ENCODE data around the gene MORC2. TPM values are rescaled to one million over a fixed set of nuclear protein-coding genes. Genes with fewer than 3 reads are reported as not detected.
A peak's percentile ranks its signal among the peaks of the same experiment; 100 is the strongest.

Gene MORC2
- total RNA-seq, 2 experiments from 2014 or later = 20.3 to 20.9 TPM

- no peak for DNase-seq
- no peak overlapping the region for H3K27ac Mint-ChIP-seq
- H3K4me1 Mint-ChIP-seq (ENCODE audit: low read depth) = peaks cover 33% of the 10 kb centered on the region
- H3K27me3 Mint-ChIP-seq = no peaks in the 10 kb centered on the region
- H3K4me3 Mint-ChIP-seq = no peak overlapping the region
- POLR2A ChIA-PET = no interaction called here
- H3K36me3 Mint-ChIP-seq = peaks cover 32% of the 10 kb centered on the region
- H3K9me3 Mint-ChIP-seq = no peaks in the 10 kb centered on the region
- intact Hi-C loops (cut with micrococcal nuclease) = loop anchor here (1.0 to 10.0 kb wide), 4 partner anchors 136 to 327 kb away; partner anchors contain the start of gene PLA2G3
- CTCF ChIA-PET = interaction anchor here (1.1 to 3.1 kb wide), 2 partner anchors 136 to 137 kb away, joined by 4 to 23 read pairs; no protein-coding TSS in a partner anchor
Measured at GRCh38 chr22:30947816-30948454, 20.6 kb downstream of the MORC2 start.

DNA sequence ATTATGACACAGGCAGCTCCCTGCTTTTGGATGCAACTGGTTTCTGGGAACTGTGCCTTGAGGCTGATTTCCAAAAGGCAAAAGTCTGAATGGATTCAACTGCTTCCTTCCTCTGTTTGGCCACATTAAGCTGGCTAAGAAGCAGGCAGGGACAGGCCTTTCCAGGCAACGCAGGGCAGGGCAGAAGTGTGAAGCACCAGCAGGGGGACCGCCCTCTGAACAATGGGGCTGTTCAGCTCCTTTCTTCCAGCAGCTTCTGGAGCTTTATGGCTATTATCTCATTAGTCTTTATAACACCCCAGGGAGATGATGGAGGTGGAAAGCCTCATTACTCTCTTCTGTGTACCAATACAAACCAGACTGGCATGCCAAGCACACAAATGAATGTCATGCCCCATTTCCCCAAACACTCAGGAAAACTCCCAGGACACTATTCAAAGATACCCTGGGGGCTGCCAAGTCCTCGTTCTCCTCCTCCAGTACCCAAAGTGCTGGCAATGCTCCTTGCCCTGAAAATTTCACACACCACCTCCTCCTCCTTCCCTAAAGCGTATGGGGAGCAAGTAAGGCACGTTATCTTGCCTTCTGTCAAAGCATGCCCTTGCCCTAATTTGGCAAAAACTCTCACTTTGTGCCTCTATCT, 21.3 kb downstream of the MORC2 start:
- CTCF ChIA-PET = interaction anchor here (0.7 to 3.1 kb wide), 5 partner anchors 28 to 201 kb away, joined by 3 to 23 read pairs (median 4); no protein-coding TSS in a partner anchor
- Mint-ChIP-seq H3K27me3 (no peaks in the 10 kb centered on the region), H3K9me3 (no peaks in the 10 kb centered on the region), H3K4me3 (no peak overlapping the region), H3K4me1 (ENCODE audit: low read depth) (peaks cover 32% of the 10 kb centered on the region), H3K36me3 (peaks cover 32% of the 10 kb centered on the region), H3K27ac (no peak overlapping the region)
- no peak for DNase-seq
- POLR2A ChIA-PET = no interaction called here
- intact Hi-C loops (cut with micrococcal nuclease) = loop anchor here (1.0 to 10.0 kb wide), 4 partner anchors 137 to 328 kb away; partner anchors contain the start of gene PLA2G3

GRCh38 chr22:30946354-30946753, 22.2 kb downstream of the MORC2 start:
- peaks cover 35% of the 10 kb centered on the region for H3K4me1 Mint-ChIP-seq (ENCODE audit: low read depth)
- H3K36me3 Mint-ChIP-seq = peaks cover 37% of the 10 kb centered on the region
- H3K27me3 Mint-ChIP-seq = no peaks in the 10 kb centered on the region
- CTCF ChIA-PET = interaction anchor here (0.5 to 3.1 kb wide), 8 partner anchors 23 to 327 kb away, joined by 3 to 23 read pairs (median 4); partner anchors contain the start of genes MORC2 and TUG1
- intact Hi-C loops (cut with micrococcal nuclease) = loop anchor here (10.0 kb wide), 3 partner anchors 198 to 328 kb away; partner anchors contain the start of gene PLA2G3
- no peak for DNase-seq
- H3K27ac Mint-ChIP-seq = no peak overlapping the region
- no peaks in the 10 kb centered on the region for H3K9me3 Mint-ChIP-seq
- POLR2A ChIA-PET = no interaction called here
- H3K4me3 Mint-ChIP-seq = no peak overlapping the region

- Mint-ChIP-seq H3K36me3 (peaks cover 41% of the 10 kb centered on the region), H3K27me3 (no peaks in the 10 kb centered on the region), H3K27ac (no peak overlapping the region), H3K4me1 (ENCODE audit: low read depth) (peaks cover 42% of the 10 kb centered on the region), H3K9me3 (no peaks in the 10 kb centered on the region), H3K4me3 (no peak overlapping the region)
- no peak for DNase-seq
- POLR2A ChIA-PET = interaction anchor here (1.0 kb wide), 1 partner anchor 139 kb away, joined by 3 read pairs; no protein-coding TSS in a partner anchor
- CTCF ChIA-PET = interaction anchor here (1.0 to 3.1 kb wide), 5 partner anchors 22 to 328 kb away, joined by 3 to 23 read pairs (median 4); partner anchors contain the start of genes MORC2 and TUG1
- intact Hi-C loops (cut with micrococcal nuclease) = loop anchor here (10.0 kb wide), 3 partner anchors 199 to 329 kb away; partner anchors contain the start of gene PLA2G3
Measured at GRCh38 chr22:30945653-30946052, 22.9 kb downstream of the MORC2 start.

GRCh38 chr22:30944986-30945385, 23.6 kb downstream of the MORC2 start:
- CTCF ChIA-PET = interaction anchor here (1.3 to 3.1 kb wide), 3 partner anchors 21 to 139 kb away, joined by 3 to 23 read pairs (median 6); partner anchors contain the start of genes MORC2 and TUG1
- no peak for DNase-seq
- peaks cover 49% of the 10 kb centered on the region for H3K4me1 Mint-ChIP-seq (ENCODE audit: low read depth)
- POLR2A ChIA-PET = interaction anchor here (1.0 kb wide), 1 partner anchor 140 kb away, joined by 3 read pairs; no protein-coding TSS in a partner anchor
- no peak overlapping the region for H3K27ac Mint-ChIP-seq
- intact Hi-C loops (cut with micrococcal nuclease) = loop anchor here (10.0 kb wide), 3 partner anchors 200 to 330 kb away; partner anchors contain the start of gene PLA2G3
- H3K4me3 Mint-ChIP-seq = no peak overlapping the region
- peaks cover 42% of the 10 kb centered on the region for H3K36me3 Mint-ChIP-seq
- H3K27me3 Mint-ChIP-seq = no peaks in the 10 kb centered on the region
- H3K9me3 Mint-ChIP-seq = no peaks in the 10 kb centered on the region

DNA sequence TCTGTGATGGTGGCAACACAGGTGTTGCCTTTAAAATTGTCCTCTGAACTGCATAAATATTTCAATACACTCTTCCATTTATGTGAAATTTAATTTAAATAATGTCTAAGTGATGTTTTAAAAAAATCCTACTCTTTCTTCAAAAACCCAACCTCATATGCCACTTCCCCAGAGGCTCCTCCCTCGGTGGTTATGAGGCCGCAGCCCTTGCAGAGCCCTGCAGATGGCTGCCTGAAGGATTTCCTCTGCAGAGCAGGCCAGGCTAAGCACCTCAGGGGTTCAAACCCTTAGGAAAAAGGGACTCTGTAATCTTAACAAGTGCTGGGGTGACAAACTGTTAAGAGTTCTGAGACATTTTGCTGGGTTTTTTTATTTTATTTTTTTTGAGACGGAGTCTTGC, 25.2 kb downstream of the MORC2 start:
- no peaks in the 10 kb centered on the region for H3K9me3 Mint-ChIP-seq
- peaks cover 59% of the 10 kb centered on the region for H3K4me1 Mint-ChIP-seq (ENCODE audit: low read depth)
- H3K27ac Mint-ChIP-seq = peak overlapping the region; percentile 50
- no peaks in the 10 kb centered on the region for H3K27me3 Mint-ChIP-seq
- H3K4me3 Mint-ChIP-seq = no peak overlapping the region
- peak; percentile 66 for DNase-seq
- CTCF ChIA-PET = no interaction called here
- intact Hi-C loops (cut with micrococcal nuclease) = loop anchor here (10.0 kb wide), 3 partner anchors 201 to 331 kb away; partner anchors contain the start of gene PLA2G3
- peaks cover 46% of the 10 kb centered on the region for H3K36me3 Mint-ChIP-seq
- POLR2A ChIA-PET = no interaction called here

DNA sequence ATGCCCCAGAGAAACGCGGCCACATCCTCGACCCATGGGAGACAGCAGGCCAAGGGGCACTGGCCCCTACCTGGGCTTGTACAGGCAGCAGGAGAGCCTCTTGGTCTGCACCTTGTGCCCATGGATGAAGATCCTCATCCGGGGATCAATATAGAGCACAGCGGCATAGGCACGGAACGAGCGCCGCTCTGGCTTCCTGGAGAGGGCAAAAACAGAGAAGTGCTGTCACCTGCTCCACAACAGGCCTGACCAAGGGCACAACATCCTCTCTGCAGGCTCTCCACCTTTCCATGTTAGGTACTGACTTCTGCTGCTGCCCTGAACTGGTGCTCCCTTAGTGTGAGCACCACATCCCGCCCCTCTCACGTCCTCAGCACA, 27.2 kb downstream of the MORC2 start:
- ChIA-PET CTCF (interaction anchor here (1.0 to 1.8 kb wide), 6 partner anchors 21 to 178 kb away, joined by 3 to 9 read pairs (median 4); partner anchors contain the start of gene SELENOM), POLR2A (interaction anchor here (1.1 to 3.1 kb wide), 2 partner anchors 20 to 27 kb away, joined by 3 to 14 read pairs; partner anchors contain the start of genes MORC2 and TUG1)
- Mint-ChIP-seq H3K27me3 (no peaks in the 10 kb centered on the region), H3K36me3 (peaks cover 54% of the 10 kb centered on the region), H3K4me1 (ENCODE audit: low read depth) (peaks cover 69% of the 10 kb centered on the region), H3K9me3 (no peaks in the 10 kb centered on the region), H3K4me3 (peak overlapping the region; percentile 61), H3K27ac (peak overlapping the region; percentile 89)
- intact Hi-C loops (cut with micrococcal nuclease) = loop anchor here (2.0 to 10.0 kb wide), 4 partner anchors 143 to 333 kb away; partner anchors contain the start of gene PLA2G3
- DNase-seq = no peak

DNA sequence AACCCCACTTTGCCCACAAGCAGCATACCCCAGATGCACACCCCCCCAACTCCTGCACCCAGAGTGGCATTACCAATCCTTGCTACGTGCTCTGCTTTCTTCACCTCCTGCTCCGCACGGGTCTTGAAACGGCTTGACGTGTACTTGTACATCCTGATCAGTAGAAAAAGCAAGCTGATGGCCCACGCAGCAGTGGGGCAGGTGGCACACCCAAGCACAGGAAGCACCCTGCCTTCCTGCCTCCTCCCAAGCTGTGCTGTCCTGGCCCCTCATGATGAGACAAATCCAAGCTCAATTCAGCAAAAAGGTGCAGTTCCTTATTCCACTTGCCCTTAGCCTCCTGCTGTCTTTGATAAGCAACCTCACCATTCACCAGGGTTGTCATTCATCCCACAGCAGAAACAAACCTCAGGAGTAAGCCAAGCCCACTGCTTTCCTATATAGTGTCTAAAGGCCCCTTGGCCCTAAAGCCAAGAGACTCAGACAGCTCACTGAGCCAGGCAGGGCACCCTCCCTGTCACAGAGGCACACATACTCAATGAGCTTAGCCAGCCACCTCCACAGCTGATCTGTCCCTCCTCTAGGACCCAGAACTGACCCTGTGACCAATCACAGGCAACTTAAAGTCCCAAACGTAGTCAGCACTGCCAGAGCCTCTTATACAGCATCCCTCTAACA, 27.8 kb downstream of the MORC2 start:
- intact Hi-C loops (cut with micrococcal nuclease) = loop anchor here (2.0 to 10.0 kb wide), 4 partner anchors 144 to 334 kb away; partner anchors contain the start of gene PLA2G3
- Mint-ChIP-seq H3K27me3 (no peaks in the 10 kb centered on the region), H3K4me1 (ENCODE audit: low read depth) (peaks cover 72% of the 10 kb centered on the region), H3K27ac (peak overlapping the region; percentile 89), H3K4me3 (peak overlapping the region; percentile 61), H3K9me3 (no peaks in the 10 kb centered on the region), H3K36me3 (peaks cover 56% of the 10 kb centered on the region)
- CTCF ChIA-PET = interaction anchor here (0.7 to 1.8 kb wide), 9 partner anchors 9 to 393 kb away, joined by 3 to 9 read pairs (median 4); partner anchors contain the start of gene SELENOM
- POLR2A ChIA-PET = interaction anchor here (1.1 to 3.1 kb wide), 2 partner anchors 19 to 28 kb away, joined by 3 to 14 read pairs; partner anchors contain the start of genes MORC2 and TUG1
- DNase-seq = peak; percentile 70

DNA sequence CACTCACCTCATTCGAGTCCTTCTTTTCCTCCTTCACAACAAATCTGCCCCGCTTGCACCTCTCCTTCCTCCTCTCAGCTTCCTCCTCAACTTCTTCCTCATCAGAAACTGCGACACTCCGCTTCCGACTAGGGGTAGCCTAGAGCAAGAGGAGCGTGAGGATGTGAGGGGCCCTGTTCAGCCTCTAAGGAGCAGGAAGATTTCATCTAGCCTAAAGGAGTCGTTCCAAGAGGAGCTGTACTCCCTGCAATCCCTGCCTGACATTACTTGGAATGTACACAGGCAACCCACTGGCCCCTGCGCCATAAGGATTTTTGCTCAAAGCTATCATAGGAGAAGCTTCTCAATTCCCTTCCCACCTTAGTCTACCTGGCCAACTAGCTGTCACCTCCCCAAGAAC, 34.5 kb downstream of the MORC2 start:
- Mint-ChIP-seq H3K4me1 (ENCODE audit: low read depth) (peaks cover 35% of the 10 kb centered on the region), H3K4me3 (no peak overlapping the region), H3K27ac (no peak overlapping the region), H3K27me3 (no peaks in the 10 kb centered on the region), H3K36me3 (peaks cover 60% of the 10 kb centered on the region), H3K9me3 (no peaks in the 10 kb centered on the region)
- ChIA-PET CTCF (interaction anchor here (0.9 kb wide), 1 partner anchor 14 kb away, joined by 3 read pairs; no protein-coding TSS in a partner anchor), POLR2A (no interaction called here)
- intact Hi-C loops (cut with micrococcal nuclease) = no loop called here
- DNase-seq = no peak

GRCh38 chr22:30933457-30933856, 35.1 kb downstream of the MORC2 start:
- Mint-ChIP-seq H3K36me3 (peaks cover 57% of the 10 kb centered on the region), H3K27ac (peak overlapping the region; percentile 38), H3K4me3 (no peak overlapping the region), H3K9me3 (no peaks in the 10 kb centered on the region), H3K27me3 (no peaks in the 10 kb centered on the region), H3K4me1 (ENCODE audit: low read depth) (peaks cover 31% of the 10 kb centered on the region)
- CTCF ChIA-PET = no interaction called here
- POLR2A ChIA-PET = no interaction called here
- intact Hi-C loops (cut with micrococcal nuclease) = no loop called here
- DNase-seq = no peak

GRCh38 chr22:30932661-30933060, 35.9 kb downstream of the MORC2 start:
- Mint-ChIP-seq H3K9me3 (no peaks in the 10 kb centered on the region), H3K4me3 (no peak overlapping the region)
- CTCF ChIA-PET = interaction anchor here (0.7 to 1.5 kb wide), 3 partner anchors 10 to 298 kb away, joined by 4 to 8 read pairs (median 4); no protein-coding TSS in a partner anchor

More at GRCh38 chr22:30932661-30933060, 35.9 kb downstream of the MORC2 start:
- H3K4me1 Mint-ChIP-seq (ENCODE audit: low read depth) = peaks cover 26% of the 10 kb centered on the region
- intact Hi-C loops (cut with micrococcal nuclease) = no loop called here
- POLR2A ChIA-PET = no interaction called here
- H3K36me3 Mint-ChIP-seq = peaks cover 56% of the 10 kb centered on the region
- H3K27me3 Mint-ChIP-seq = no peaks in the 10 kb centered on the region
- no peak for DNase-seq
- peak overlapping the region; percentile 4 for H3K27ac Mint-ChIP-seq
